ENCODE measurements around the gene C1orf159.

- TF ChIP-seq ZNF580 (tag by site-specific recombination; IDR thresholded peaks at IDR 0.05) (no peak), ZNF423 (tag by site-specific recombination; IDR thresholded peaks at IDR 0.05) (no peak), AEBP2 (tag by site-specific recombination; IDR thresholded peaks at IDR 0.05; ENCODE audit: borderline replicate concordance) (no peak), YY1 (tag by site-specific recombination; IDR thresholded peaks at IDR 0.05) (no peak), ZBTB1 (tag by site-specific recombination; IDR thresholded peaks at IDR 0.05) (no peak), MYNN (tag by site-specific recombination; IDR thresholded peaks at IDR 0.05; ENCODE audit: borderline replicate concordance) (no peak), PRDM10 (tag by site-specific recombination; IDR thresholded peaks at IDR 0.05) (no peak)
These were observed 47.3 kb downstream of the C1orf159 start for GRCh38 chr1:1068517-1069055.
